Karpas-422 (cell line): ENCODE results near the gene TMEM109. TPM values are rescaled to one million over a fixed set of nuclear protein-coding genes. Genes with fewer than 3 reads are reported as not detected.

Experiments
- DNase-seq: peaks from one replicate; pipeline ENCODE4 v3.0.0-alpha.2; 2015
- H2AFZ ChIP-seq: fragments of 200-600 bp; sonication (generic); 2 replicates; pipeline ENCODE4 v1.6.1; 2014; ENCODE audit warnings: antibody characterized with exemption, low read length, mixed read lengths
- H3K27ac ChIP-seq: fragments of 200-600 bp; sonication (generic); 2 replicates; pipeline ENCODE4 v1.5.1; 2014; ENCODE audit warnings: mild to moderate bottlenecking, low read length, moderate library complexity
- H3K27me3 ChIP-seq: fragments of 200-600 bp; sonication (generic); 2 replicates; pipeline ENCODE4 v1.6.1; 2014; ENCODE audit warnings: low read length, mixed read lengths
- H3K36me3 ChIP-seq: fragments of 200-600 bp; sonication (generic); 2 replicates; pipeline ENCODE4 v1.6.1; 2014; ENCODE audit warnings: low read length, mixed read lengths; ENCODE audit not compliant: insufficient read depth
- H3K4me1 ChIP-seq: fragments of 200-600 bp; sonication (generic); 2 replicates; pipeline ENCODE4 v1.6.1; 2014; ENCODE audit warnings: mild to moderate bottlenecking, low read length, mixed read lengths
- H3K4me2 ChIP-seq: fragments of 200-600 bp; sonication (generic); 2 replicates; pipeline ENCODE4 v1.6.1; 2014; ENCODE audit warnings: low read length, low read depth, mild to moderate bottlenecking; ENCODE audit not compliant: poor library complexity, severe bottlenecking
- H3K4me3 ChIP-seq: fragments of 200-600 bp; sonication (generic); 2 replicates; pipeline ENCODE4 v1.5.1; 2014; ENCODE audit warnings: mild to moderate bottlenecking, antibody characterized with exemption, low read length, mixed read lengths
- H3K79me2 ChIP-seq: fragments of 200-600 bp; sonication (generic); 2 replicates; pipeline ENCODE4 v1.6.1; 2014; ENCODE audit warnings: mild to moderate bottlenecking, low read length, mixed read lengths
- H3K9ac ChIP-seq: fragments of 200-600 bp; sonication (generic); 2 replicates; pipeline ENCODE4 v1.6.0; 2014; ENCODE audit warnings: low read length
- H3K9me2 ChIP-seq: fragments of 200-600 bp; sonication (generic), shearing (Covaris generic); replicated peaks from 2 replicates; pipeline ENCODE4 v1.6.0; 2014; ENCODE audit warnings: mild to moderate bottlenecking, low read length, moderate library complexity; ENCODE audit not compliant: insufficient read depth
- H3K9me3 ChIP-seq: fragments of 300-700, 200-600 bp; sonication (generic); 2 replicates; pipeline ENCODE4 v1.6.1; 2014; ENCODE audit warnings: low read length, mixed read lengths
- H4K20me1 ChIP-seq: fragments of 200-600 bp; sonication (generic); 2 replicates; pipeline ENCODE4 v1.6.1; 2014; ENCODE audit warnings: mild to moderate bottlenecking, antibody characterized with exemption, low read length, low read depth; ENCODE audit not compliant: insufficient read depth
- total RNA-seq: library from RNA; depleted of rRNA; stranded (reverse); fragments of >200 nt; shearing (Covaris generic); gene quantifications from 2 replicates; pipeline ENCODE4 v1.2.3, GENCODE V29; 2014; ENCODE audit warnings: low replicate concordance; rRNA removed

TMEM109 gene, protein sequence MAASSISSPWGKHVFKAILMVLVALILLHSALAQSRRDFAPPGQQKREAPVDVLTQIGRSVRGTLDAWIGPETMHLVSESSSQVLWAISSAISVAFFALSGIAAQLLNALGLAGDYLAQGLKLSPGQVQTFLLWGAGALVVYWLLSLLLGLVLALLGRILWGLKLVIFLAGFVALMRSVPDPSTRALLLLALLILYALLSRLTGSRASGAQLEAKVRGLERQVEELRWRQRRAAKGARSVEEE
- total RNA-seq = 42.3 and 44.4 TPM in 2 replicates

GRCh38 chr11:60913793-60914632 is at the start of gene TMEM109:
Gene TMEM109, plus strand, starts transcription at chr11:60914158. Its CDS starts 5,536 bp downstream, at chr11:60919694.
- no peaks in the 10 kb centered on the region for H3K27me3 ChIP-seq
- H3K79me2 ChIP-seq = peaks cover 48% of the 10 kb centered on the region
- peaks cover 67% of the 10 kb centered on the region for H3K4me1 ChIP-seq
- peak within 1 kb of the TSS; percentile 85 for H3K27ac ChIP-seq
- no peaks in the 10 kb centered on the region for H4K20me1 ChIP-seq
- peak within 1 kb of the TSS; percentile 98 for H3K4me2 ChIP-seq
- H3K4me3 ChIP-seq = peak within 1 kb of the TSS; percentile 85
- H3K9me2 ChIP-seq = no peaks in the 10 kb centered on the region
- no peaks in the 10 kb centered on the region for H3K9me3 ChIP-seq
- H2AFZ ChIP-seq = peak within 1 kb of the TSS; percentile 25; the same call in 1 of the 2 replicates
- DNase-seq = peak; percentile 96
- peak within 1 kb of the TSS; percentile 79 for H3K9ac ChIP-seq
- no peaks in the 10 kb centered on the region for H3K36me3 ChIP-seq

- Histone ChIP-seq H3K4me1 (no peaks in the 10 kb centered on the region), H2AFZ (no peak overlapping the region), H4K20me1 (no peaks in the 10 kb centered on the region), H3K79me2 (no peaks in the 10 kb centered on the region), H3K9me2 (no peaks in the 10 kb centered on the region), H3K9ac (no peak overlapping the region), H3K4me3 (no peak overlapping the region), H3K9me3 (no peaks in the 10 kb centered on the region), H3K4me2 (no peak overlapping the region), H3K27ac (no peak overlapping the region), H3K36me3 (no peaks in the 10 kb centered on the region), H3K27me3 (no peaks in the 10 kb centered on the region)
- DNase-seq = no peak
Observed at GRCh38 chr11:60864856-60865513, 49.0 kb upstream of the TMEM109 start.

DNA sequence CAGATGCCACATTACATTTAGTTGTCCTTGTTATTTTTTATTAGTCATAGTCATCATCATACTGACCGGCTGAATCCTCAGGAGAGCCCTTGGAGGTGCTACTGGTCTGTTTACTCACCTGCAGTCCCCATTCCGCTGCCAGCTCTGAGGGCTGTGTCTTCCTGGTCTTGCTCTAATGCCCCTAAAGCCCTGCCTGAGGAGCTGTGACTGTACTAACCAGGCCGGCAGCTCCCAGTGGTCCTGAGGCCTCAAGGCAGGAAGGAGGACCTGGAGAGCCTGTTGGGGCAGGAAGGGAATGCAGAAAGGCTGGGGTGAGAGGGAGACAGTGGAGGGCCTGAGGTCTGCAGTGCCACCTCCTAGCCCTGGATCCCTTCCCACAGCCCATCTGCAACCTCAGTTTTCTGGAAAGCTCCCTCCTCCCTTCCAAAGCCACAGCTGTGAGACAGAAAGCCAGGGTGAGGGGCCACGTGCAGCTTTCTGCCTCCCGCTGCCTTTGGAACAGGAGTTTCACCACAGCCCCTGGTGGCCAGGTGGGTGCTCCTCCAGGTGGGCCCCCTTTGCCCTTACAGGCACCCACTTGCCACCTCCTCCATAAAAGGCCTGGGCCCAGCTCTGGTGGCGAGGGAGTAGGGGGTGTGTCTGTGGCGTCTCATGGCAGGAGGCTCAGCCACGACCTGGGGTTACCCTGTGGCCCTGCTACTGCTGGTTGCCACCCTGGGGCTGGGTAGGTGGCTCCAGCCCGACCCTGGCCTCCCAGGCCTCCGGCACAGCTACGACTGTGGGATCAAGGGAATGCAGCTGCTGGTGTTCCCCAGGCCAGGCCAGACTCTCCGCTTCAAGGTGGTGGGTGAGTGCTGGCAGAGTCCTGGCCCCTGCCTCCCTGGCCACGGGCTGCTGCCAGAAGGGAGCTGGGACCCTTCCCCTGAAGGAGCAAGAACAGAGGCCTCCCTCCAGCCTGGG is 46.8 kb upstream of the TMEM109 start, which contains the start of gene ZP1:
TSS of gene ZP1 (plus strand) at position 632 of the 960 bp plus-strand sequence. CDS start at position 652, 20 bp downstream.
- H3K4me2 ChIP-seq = no peak within 1 kb of the TSS
- no peak for DNase-seq
- H3K79me2 ChIP-seq = no peaks in the 10 kb centered on the region
- H3K4me1 ChIP-seq = no peaks in the 10 kb centered on the region
- H3K36me3 ChIP-seq = no peaks in the 10 kb centered on the region
- H3K4me3 ChIP-seq = no peak within 1 kb of the TSS
- H3K9ac ChIP-seq = no peak within 1 kb of the TSS
- no peak within 1 kb of the TSS for H2AFZ ChIP-seq
- no peaks in the 10 kb centered on the region for H3K9me3 ChIP-seq
- no peak within 1 kb of the TSS for H3K27ac ChIP-seq
- no peaks in the 10 kb centered on the region for H3K27me3 ChIP-seq
- no peaks in the 10 kb centered on the region for H4K20me1 ChIP-seq
- H3K9me2 ChIP-seq = no peaks in the 10 kb centered on the region

DNA sequence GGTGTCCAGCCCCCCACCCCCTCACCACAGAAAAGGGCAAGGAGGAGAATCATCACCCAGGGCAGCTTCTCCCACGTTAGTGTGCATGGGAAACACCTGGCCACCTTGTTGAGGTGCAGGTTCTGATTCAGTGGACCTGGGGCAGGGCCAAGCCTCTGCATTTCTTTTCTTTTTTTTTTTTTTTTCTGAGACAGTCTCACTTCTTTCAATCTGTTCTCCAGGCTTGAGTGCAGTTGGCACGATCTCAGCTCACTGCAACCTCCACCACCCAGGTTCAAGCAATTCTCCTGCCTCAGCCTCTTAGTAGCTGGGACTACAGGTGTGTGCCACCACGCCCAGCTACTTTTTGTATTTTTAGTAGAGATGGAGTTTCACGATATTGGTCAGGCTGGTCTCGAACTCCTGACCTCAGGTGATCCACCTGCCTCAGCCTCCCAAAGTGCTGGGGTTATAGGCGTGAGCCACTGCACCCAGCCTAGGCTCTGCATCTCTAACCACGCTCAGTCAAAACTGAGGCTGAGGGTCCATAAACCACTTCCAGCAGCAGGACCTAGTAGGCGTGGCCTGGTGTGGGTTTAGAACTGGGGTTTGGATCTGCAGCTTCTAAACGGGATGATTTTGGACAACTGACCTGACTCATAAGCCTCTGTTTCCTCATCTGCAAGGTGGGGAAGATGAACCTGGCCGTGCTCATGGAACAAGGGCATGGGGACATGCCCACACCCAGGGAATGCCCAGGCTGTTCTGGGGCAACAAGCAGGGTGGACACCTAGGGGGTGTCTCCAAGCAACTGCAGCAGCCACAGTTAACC is 45.9 kb upstream of the TMEM109 start:
- no peak overlapping the region for H2AFZ ChIP-seq
- no peaks in the 10 kb centered on the region for H4K20me1 ChIP-seq
- no peaks in the 10 kb centered on the region for H3K79me2 ChIP-seq
- no peaks in the 10 kb centered on the region for H3K9me2 ChIP-seq
- H3K4me2 ChIP-seq = no peak overlapping the region
- H3K36me3 ChIP-seq = no peaks in the 10 kb centered on the region
- H3K9ac ChIP-seq = no peak overlapping the region
- no peaks in the 10 kb centered on the region for H3K27me3 ChIP-seq
- no peaks in the 10 kb centered on the region for H3K4me1 ChIP-seq
- no peak for DNase-seq
- H3K9me3 ChIP-seq = no peaks in the 10 kb centered on the region
- no peak overlapping the region for H3K27ac ChIP-seq
- no peak overlapping the region for H3K4me3 ChIP-seq

DNA sequence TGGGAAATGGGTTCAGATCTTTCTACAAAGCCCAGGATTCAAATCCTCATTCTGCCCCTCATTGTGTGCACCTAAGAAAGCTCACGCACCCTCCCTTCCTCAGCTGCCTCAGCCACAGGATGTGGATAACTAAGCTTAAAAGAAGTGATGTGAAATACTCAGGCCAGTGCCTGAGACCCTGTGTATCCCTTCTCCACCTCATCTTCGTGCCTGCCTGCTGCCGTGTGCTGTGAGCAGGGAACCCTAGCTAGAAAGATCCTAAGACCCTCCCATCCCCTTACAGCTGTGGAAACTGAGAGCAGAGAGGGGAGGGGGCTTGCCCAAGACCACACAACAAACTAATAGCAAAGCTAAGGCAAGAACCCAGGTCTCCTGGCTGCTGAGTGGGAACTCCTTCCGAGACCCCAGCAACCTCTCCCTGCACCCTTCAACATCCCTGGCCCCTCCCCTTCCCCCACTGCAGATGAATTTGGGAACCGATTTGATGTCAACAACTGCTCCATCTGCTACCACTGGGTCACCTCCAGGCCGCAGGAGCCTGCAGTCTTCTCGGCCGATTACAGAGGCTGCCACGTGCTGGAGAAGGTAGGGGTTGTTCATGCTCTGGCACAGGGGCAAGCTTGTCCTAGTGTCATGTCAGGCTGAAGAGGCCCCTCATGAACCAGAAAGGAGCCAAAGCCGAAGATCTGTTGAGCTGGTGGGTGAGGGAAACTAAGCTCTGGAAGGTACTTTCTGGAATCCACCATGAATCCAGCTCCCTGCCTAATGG is 45.1 kb upstream of the TMEM109 start:
- no peaks in the 10 kb centered on the region for H3K4me1 ChIP-seq
- H3K9me2 ChIP-seq = no peaks in the 10 kb centered on the region
- no peaks in the 10 kb centered on the region for H3K79me2 ChIP-seq
- H2AFZ ChIP-seq = no peak overlapping the region
- no peak overlapping the region for H3K4me2 ChIP-seq
- no peaks in the 10 kb centered on the region for H3K9me3 ChIP-seq
- H3K27me3 ChIP-seq = no peaks in the 10 kb centered on the region
- no peaks in the 10 kb centered on the region for H3K36me3 ChIP-seq
- H4K20me1 ChIP-seq = no peaks in the 10 kb centered on the region
- no peak for DNase-seq
- H3K27ac ChIP-seq = no peak overlapping the region
- no peak overlapping the region for H3K4me3 ChIP-seq
- no peak overlapping the region for H3K9ac ChIP-seq

DNA sequence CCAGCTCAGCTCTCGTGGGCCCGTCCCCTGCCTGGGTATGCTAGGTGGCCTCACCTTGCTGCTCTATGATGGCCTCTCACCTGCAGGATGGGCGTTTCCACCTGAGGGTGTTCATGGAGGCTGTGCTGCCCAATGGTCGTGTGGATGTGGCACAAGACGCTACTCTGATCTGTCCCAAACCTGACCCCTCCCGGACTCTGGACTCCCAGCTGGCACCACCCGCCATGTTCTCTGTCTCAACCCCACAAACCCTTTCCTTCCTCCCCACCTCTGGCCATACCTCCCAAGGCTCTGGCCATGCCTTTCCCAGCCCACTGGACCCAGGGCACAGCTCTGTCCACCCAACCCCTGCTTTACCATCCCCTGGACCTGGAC is 44.5 kb upstream of the TMEM109 start:
- Histone ChIP-seq H4K20me1 (no peaks in the 10 kb centered on the region), H3K27ac (no peak overlapping the region), H2AFZ (no peak overlapping the region), H3K4me3 (no peak overlapping the region), H3K9me3 (no peaks in the 10 kb centered on the region), H3K4me2 (no peak overlapping the region), H3K4me1 (no peaks in the 10 kb centered on the region), H3K27me3 (no peaks in the 10 kb centered on the region), H3K9me2 (no peaks in the 10 kb centered on the region), H3K9ac (no peak overlapping the region), H3K36me3 (no peaks in the 10 kb centered on the region), H3K79me2 (no peaks in the 10 kb centered on the region)
- no peak for DNase-seq

DNA sequence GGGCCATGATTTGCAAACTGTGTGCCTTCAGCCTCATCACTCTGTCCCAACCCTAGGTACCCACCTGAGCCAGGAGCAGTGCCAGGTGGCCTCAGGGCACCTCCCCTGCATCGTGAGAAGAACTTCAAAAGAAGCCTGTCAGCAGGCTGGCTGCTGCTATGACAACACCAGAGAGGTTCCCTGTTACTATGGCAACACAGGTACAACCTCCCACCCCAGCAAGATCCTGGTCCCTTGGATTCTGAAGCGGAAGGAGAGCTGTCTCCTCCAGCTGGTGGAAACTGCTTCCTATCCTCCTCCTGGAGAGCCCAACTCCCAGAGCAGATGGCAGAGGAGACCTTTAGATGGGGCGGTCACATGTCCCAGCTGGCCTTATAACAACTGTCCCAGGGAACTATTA is 43.7 kb upstream of the TMEM109 start:
- Histone ChIP-seq H3K4me3 (no peak overlapping the region), H3K9me3 (no peaks in the 10 kb centered on the region), H4K20me1 (no peaks in the 10 kb centered on the region), H3K79me2 (no peaks in the 10 kb centered on the region), H3K9ac (no peak overlapping the region), H3K9me2 (no peaks in the 10 kb centered on the region), H3K4me1 (no peaks in the 10 kb centered on the region), H3K27me3 (no peaks in the 10 kb centered on the region), H3K36me3 (no peaks in the 10 kb centered on the region), H3K27ac (no peak overlapping the region), H3K4me2 (no peak overlapping the region), H2AFZ (no peak overlapping the region)
- DNase-seq = peak; percentile 47
